Left renal cortex interstitium (tissue), 4 donors: ENCODE measurements around the gene RAC3. TPM values are rescaled to one million over a fixed set of nuclear protein-coding genes. Genes with fewer than 3 reads are reported as not detected.

ENCODE experiments used
- DNase-seq, 4 donors: peaks; one replicate each; pipeline ENCODE4 v3.0.0-alpha.2; 2013; ENCODE audit warnings: low read depth in 4 of 4, low spot score in 2 of 4, missing footprints in 1 of 4
- polyA plus RNA-seq, 4 donors: library from polyadenylated mRNA; unstranded; fragments of 120-200 nt; gene quantifications; one replicate each; pipeline ENCODE4 v1.2.1, GENCODE V29; 2013; ENCODE audit not compliant: insufficient read length in 4 of 4

The RAC3 gene
- polyA plus RNA-seq, 4 donors: 8.6 to 17.0 (median 14.9) TPM

- no peak for DNase-seq
Observed at GRCh38 chr17:82022310-82022980, 9.0 kb upstream of the RAC3 start, which contains the start of gene CENPX. TSS of gene CENPX (minus strand) at chr17:82022878. CDS start at chr17:82022861, 17 bp downstream.

DNA sequence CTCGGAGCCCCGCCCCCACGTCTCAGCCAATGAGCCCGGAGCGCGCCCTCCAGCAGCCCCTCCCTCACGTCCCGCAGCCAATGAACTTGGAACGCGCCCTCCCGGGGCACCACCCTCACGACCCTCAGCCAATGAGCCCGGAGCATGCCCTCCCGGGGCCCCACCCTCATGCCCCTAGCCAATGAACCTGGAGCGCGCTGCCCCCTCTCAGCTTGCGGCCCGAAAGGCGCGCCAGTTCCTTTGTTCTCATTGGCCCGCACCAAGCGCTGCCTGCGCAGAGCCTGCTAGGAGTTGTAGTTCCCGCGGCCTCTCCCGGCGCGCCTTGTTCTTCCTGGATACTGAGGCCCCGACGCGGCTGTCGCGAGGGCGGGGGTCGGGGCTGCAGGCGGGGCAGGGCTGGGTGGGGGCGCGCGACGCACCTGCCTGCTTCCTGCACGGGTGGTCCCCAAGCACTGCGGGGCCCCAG lies 8.5 kb upstream of the RAC3 start, which contains the start of gene LRRC45:
LRRC45 (plus strand) TSS at position 325 of the 466 bp plus-strand sequence. CDS start 339 bp downstream, outside the sequence.
- DNase-seq: peak; percentile 87 to 98 (median 98)

GRCh38 chr17:82023447-82024241 lies 7.8 kb upstream of the RAC3 start:
- DNase-seq: no peak

DNA sequence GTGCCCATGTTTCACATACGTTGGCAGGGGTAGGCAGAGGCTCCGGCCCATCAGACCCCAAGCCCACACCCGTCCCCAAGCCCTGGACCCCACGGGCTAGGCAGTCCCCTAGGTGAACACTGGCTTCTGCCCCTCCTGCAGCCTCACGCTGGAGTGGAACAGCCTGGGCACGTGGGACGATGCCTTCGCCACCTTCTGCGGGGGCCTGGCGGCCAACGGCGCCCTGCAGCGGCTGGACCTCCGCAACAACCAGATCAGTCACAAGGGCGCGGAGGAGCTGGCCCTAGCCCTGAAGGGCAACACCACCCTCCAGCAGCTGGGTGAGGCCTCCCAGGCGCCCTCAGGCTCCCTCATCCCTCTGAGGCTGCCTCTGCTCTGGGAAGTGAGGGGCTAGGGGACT lies 6.6 kb upstream of the RAC3 start:
- no peak for DNase-seq

DNA sequence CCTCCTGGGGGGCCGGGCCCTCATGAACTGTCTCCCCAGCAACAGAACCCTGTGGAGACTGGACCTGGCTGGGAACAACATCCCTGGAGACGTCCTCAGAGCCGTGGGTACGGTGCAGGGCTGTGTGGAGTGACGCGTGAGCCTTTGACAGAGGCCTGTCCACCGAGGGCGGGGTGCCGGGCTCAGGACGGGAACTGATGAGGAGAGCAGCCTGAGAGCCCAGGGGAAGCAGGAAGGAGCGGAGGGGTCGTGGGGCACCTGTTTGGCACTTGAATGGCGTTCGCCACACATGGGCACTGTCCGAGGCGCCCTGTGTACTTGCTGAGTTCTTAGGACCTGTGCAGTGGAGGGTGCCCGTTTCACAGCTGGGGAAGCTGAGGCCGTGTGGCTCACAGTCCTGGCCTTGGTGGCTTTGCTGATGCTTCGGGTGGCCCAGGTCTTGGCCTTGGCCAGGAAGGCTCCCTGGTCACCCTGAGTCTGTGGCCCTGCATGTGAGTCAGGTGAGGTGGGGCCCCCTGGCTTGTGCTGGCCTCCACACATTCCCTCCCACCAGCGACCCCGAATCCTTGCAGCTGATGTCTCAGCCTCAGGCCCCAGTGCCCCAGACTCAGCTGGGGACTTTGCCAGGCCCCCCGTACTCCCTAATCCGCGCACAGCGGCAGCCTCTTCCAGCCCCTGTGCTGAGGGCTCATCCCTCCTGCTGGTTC lies 5.9 kb upstream of the RAC3 start:
- DNase-seq: no peak

GRCh38 chr17:82028246-82028645 lies 3.2 kb upstream of the RAC3 start:
- no peak for DNase-seq

DNA sequence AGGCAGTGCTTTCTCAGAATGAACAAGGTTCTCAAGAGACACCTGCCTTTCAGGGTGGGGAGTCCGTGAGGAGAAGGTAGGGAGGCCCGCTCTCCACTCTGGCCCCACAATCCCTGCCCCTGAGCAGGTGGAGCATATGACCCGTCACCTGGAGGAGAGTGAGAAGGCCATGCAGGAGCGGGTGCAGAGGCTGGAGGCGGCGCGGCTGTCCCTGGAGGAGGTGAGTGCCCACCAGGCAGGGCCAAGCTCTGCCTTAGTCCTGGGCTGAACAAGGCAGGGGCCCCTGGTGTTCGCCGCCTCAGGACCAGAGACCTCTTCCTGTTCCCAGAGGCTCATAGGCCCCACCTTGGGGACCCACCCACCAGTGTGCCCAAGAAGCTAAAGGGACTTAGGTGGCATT lies 2.5 kb upstream of the RAC3 start:
- no peak for DNase-seq

DNA sequence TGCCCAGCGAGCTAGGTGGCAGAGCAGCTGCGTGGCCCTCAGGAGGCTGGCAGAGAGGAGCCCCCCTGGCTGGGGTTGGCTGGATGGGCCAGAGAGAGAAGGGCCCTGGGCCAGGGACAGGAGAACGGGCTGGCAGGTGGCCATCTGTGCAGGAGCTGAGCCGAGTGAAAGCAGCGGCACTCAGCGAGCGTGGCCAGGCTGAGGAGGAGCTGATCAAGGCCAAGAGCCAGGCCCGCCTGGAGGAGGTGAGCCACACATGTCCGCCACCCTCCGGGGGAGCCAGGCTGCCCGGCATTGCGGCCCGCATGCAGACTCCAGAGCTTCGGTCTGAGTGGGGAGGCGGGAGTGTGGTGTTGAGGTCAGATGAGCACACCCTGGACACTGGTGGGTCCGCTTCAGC lies 2.1 kb upstream of the RAC3 start:
- DNase-seq: no peak

GRCh38 chr17:82029990-82030469 lies 1.4 kb upstream of the RAC3 start:
- no peak for DNase-seq

GRCh38 chr17:82030470-82031302 lies 792 bp upstream of the RAC3 start:
- DNase-seq: no peak

GRCh38 chr17:82031885-82032627 lies 578 bp downstream of the RAC3 start:
- no peak for DNase-seq

DNA sequence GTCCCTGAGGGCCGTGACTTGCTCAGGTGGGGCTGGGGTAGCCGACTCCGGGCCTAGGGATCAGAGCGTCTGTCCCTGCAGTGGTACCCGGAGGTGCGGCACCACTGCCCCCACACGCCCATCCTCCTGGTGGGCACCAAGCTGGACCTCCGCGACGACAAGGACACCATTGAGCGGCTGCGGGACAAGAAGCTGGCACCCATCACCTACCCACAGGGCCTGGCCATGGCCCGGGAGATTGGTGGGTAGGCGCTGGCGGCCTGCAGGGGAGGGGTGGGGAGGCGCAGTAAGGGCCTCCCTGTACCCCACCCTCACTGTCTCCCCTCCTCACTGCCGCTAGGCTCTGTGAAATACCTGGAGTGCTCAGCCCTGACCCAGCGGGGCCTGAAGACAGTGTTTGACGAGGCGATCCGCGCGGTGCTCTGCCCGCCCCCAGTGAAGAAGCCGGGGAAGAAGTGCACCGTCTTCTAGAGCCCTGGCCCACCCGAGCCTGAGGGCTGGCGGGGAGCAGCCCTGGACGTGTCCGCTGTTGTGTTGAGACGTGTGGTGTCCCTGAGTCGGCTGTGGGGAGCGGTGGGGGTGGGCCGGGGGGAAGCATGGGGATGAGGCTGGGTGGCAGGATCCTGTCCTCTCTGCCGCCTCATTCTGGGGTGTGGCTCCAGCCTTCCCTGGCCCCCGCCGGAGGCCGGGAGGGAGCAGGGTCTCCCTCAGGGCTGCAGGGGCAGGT lies 2.0 kb downstream of the RAC3 start:
- no peak for DNase-seq

DNA sequence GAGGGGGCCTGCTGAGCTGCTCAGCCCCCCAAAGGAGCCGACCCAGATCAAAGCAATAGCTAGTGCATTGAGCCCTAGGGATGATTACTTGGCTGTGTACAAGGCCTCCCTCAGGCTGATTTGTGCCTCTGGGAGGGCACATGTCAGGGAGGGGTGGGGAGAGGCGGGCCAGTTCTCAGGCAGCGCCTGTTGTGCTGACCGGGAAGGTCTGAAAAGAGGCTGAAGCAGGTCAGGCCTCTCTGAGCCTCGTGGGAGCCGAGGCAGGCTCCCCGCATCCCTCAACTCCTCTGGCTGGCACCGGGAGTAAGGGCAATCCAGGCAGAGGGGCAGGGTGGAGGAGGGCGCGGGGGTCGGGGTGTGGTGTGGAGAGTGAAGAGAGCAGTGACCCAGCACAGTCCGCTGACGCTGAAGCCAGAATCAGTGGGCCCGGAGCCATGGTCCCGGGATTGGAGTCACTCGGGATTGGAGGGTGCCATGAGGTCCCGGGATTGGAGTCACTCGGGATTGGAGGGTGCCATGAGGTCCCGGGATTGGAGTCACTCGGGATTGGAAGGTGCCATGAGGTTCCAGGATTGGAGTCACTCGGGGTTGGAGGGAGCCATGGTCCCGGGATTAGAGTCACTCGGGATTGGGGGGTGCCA lies 3.0 kb downstream of the RAC3 start:
- DNase-seq: no peak

DNA sequence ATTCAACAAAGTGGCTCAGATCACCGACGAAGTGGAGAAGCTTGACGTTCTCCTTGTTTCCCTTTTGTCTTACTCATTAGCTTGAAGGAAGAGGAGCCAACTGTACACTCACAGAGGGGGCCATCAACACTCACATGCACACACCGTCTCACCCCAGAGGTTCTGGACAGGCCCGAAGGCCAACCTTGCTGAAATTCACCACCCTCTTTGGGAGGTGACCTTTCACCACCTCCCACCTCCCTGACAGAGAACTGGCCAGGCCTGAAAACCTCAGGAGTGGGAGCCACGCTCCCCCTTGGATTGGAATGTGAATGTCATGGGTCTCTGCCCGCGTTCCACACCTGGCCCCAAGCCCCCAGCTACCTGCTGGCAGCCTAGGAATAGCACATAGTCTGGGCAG lies 4.0 kb downstream of the RAC3 start:
- DNase-seq: no peak

DNA sequence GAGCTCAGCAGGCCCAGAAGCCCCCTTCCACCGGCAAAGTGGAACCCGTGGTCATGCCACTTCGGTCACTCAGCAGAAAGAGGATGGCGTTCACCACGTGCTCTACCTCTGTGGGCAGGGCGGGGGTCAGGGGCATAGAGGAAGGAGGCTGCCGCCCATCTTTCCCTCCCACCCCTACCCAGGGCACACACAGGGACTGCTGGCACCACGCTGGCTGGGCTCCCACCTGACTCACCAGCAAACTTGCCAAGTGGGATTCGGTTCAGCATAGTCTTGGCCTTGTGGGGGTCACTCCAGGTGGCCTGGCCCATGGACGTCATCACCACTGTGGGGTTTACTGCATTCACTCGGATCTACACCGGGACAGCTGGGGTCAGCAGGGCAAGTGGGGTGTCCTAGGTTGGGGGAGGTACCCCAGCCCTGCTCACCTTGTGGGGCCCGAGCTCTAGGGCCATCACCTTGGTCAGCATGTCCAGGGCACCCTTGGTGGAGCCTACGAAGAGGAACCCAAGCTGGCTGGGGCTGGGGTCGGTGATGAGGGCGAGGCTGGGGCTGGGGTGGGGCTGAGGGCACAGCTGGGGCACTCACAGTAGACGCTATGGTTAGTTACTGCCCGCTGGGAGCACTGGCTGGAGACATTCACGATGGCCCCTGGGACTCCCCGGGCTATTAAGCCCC lies 4.6 kb downstream of the RAC3 start:
- DNase-seq: no peak

DNA sequence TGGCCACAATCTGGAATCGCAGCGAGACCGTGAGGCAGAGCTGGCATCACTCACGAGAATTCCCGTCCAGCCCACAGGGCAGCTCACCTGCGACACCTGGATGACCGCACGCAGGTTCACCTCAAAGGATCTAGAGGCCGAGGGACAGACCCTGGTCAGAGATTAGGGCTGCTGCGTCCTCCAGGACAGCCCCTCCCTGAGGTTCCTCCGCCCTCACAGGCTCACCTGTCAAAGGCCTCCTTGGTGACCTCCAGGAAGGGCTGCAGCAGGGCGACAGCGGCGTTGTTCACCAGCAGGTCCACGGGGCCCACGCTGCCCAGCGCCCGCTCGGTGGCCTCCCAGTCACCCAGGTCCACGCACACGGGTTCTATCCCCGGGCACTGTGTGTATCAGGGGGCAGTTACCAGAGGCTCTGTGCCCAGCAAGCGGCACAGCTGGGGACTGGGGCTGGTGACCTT lies 5.2 kb downstream of the RAC3 start:
- DNase-seq: no peak

DNA sequence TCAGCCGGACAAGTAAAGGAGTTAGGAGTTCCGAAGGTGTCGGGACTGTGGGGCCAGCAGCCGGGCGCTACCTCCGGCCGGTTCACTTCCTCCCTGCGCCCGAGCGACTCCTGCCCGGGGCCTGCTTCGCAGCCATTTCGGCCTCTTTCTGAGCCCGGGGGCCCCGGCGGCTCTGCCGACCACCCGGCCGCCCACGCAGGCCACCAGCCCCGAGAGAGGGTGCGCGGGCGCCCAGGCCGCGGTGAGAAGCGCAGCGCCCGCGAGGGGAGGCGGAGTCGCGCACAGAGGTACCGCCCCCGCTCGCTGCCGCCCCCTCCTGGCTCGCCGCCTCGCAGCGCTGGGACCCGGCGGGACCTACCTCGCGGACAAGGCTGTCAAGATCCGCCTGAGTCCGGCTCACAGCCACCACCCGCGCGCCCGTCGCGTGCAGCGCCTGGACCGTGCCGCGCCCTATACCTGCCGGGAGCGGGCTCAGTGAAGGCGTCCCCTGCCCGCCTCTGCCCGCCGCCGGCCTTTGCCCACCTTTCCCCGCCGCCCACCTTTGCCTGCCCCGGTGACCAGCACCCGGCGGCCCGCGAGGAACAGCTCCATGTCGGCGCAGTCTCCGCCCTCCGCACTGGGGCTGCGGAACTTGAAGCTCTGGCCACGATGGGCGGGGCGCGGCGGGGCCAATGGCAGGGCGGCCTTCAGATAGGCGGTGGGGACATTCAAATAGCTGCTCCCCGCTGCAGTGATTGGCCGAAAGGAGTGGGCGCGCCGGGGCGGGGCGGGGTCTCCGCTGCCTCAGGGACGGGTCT lies 5.8 kb downstream of the RAC3 start, which contains the start of gene DCXR:
DCXR (minus strand) TSS at position 606 of the 797 bp plus-strand sequence; CDS start at position 591, 15 bp downstream.
- peak; percentile 84 to 91 (median 88) for DNase-seq
